ENCODE results near the gene RUBCNL.

The RUBCNL gene

GRCh38 chr13:46383383-46383782 is 3.7 kb downstream of the RUBCNL start:
- no peak for DNase-seq (ENCODE audit: low read depth, low spot score)
- Histone ChIP-seq H3K9ac (ENCODE audit: insufficient read length, low read depth) (no peak overlapping the region), H3K4me1 (ENCODE audit: insufficient read depth, insufficient read length) (no peaks in the 10 kb centered on the region), H3K4me3 (ENCODE audit: insufficient read length, low read depth) (no peak overlapping the region), H3K9me3 (ENCODE audit: insufficient read depth, low read length) (no peaks in the 10 kb centered on the region), H3K27me3 (ENCODE audit: insufficient read depth, insufficient read length) (peaks cover 38% of the 10 kb centered on the region), H3K36me3 (ENCODE audit: insufficient read depth, insufficient read length, low read length) (no peaks in the 10 kb centered on the region)
- no peak for TF ChIP-seq YY1 (IDR thresholded peaks at IDR 0.05; ENCODE audit: insufficient read depth, insufficient read length)
- no peak for TF ChIP-seq SUZ12 (IDR thresholded peaks at IDR 0.05; ENCODE audit: extremely low read depth, insufficient read depth, insufficient read length)
- no peak for TF ChIP-seq ZNF274 (IDR thresholded peaks at IDR 0.05; ENCODE audit: low read depth, low read length)

- Histone ChIP-seq H3K9me3 (ENCODE audit: insufficient read depth, low read length) (no peaks in the 10 kb centered on the region), H3K27me3 (ENCODE audit: insufficient read depth, insufficient read length) (peaks cover 35% of the 10 kb centered on the region), H3K4me1 (ENCODE audit: insufficient read depth, insufficient read length) (no peaks in the 10 kb centered on the region), H3K4me3 (ENCODE audit: insufficient read length, low read depth) (no peak overlapping the region), H3K36me3 (ENCODE audit: insufficient read depth, insufficient read length, low read length) (no peaks in the 10 kb centered on the region), H3K9ac (ENCODE audit: insufficient read length, low read depth) (no peak overlapping the region)
- DNase-seq (ENCODE audit: low read depth, low spot score), result no peak
- TF ChIP-seq SUZ12 (IDR thresholded peaks at IDR 0.05; ENCODE audit: extremely low read depth, insufficient read depth, insufficient read length) (no peak), YY1 (IDR thresholded peaks at IDR 0.05; ENCODE audit: insufficient read depth, insufficient read length) (no peak), ZNF274 (IDR thresholded peaks at IDR 0.05; ENCODE audit: low read depth, low read length) (no peak)
These were observed 4.8 kb downstream of the RUBCNL start for GRCh38 chr13:46382224-46382623.

- no peak for DNase-seq (ENCODE audit: low read depth, low spot score)
- TF ChIP-seq SUZ12 (IDR thresholded peaks at IDR 0.05; ENCODE audit: extremely low read depth, insufficient read depth, insufficient read length), result no peak
- TF ChIP-seq YY1 (IDR thresholded peaks at IDR 0.05; ENCODE audit: insufficient read depth, insufficient read length), result no peak
- no peak for TF ChIP-seq ZNF274 (IDR thresholded peaks at IDR 0.05; ENCODE audit: low read depth, low read length)
These were observed 6.8 kb downstream of the RUBCNL start for GRCh38 chr13:46380242-46380641.

DNA sequence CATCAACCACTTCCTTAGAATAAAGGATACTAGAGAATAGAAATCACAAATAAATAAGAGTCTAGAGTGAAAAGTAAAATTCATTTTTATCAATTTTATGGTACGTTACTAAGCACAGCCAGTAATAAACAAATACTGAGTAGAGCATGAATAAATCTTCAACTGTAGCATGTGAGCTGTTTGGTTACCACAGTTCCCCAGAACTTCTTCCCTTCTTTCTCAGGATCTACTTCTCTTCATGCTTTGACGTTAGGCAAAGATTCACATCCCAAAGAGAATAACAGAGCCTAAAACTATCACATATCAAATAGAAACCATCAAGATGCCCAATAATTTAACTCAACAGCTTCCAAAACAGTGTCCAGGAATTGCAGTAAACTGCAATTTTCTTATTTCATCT is 7.4 kb downstream of the RUBCNL start:
- H3K9me3 ChIP-seq (ENCODE audit: insufficient read depth, low read length), result no peaks in the 10 kb centered on the region
- H3K4me1 ChIP-seq (ENCODE audit: insufficient read depth, insufficient read length), result no peaks in the 10 kb centered on the region
- peaks cover 11% of the 10 kb centered on the region for H3K27me3 ChIP-seq (ENCODE audit: insufficient read depth, insufficient read length)
- TF ChIP-seq YY1 (IDR thresholded peaks at IDR 0.05; ENCODE audit: insufficient read depth, insufficient read length), result no peak
- no peak for TF ChIP-seq SUZ12 (IDR thresholded peaks at IDR 0.05; ENCODE audit: extremely low read depth, insufficient read depth, insufficient read length)
- no peak for TF ChIP-seq ZNF274 (IDR thresholded peaks at IDR 0.05; ENCODE audit: low read depth, low read length)
- H3K4me3 ChIP-seq (ENCODE audit: insufficient read length, low read depth), result no peak overlapping the region
- no peak overlapping the region for H3K9ac ChIP-seq (ENCODE audit: insufficient read length, low read depth)
- DNase-seq (ENCODE audit: low read depth, low spot score), result no peak
- H3K36me3 ChIP-seq (ENCODE audit: insufficient read depth, insufficient read length, low read length), result no peaks in the 10 kb centered on the region

More at GRCh38 chr13:46380242-46380641, 6.8 kb downstream of the RUBCNL start:
- no peaks in the 10 kb centered on the region for H3K36me3 ChIP-seq (ENCODE audit: insufficient read depth, insufficient read length, low read length)
- H3K4me3 ChIP-seq (ENCODE audit: insufficient read length, low read depth), result no peak overlapping the region
- no peaks in the 10 kb centered on the region for H3K4me1 ChIP-seq (ENCODE audit: insufficient read depth, insufficient read length)
- H3K27me3 ChIP-seq (ENCODE audit: insufficient read depth, insufficient read length), result peaks cover 18% of the 10 kb centered on the region
- no peaks in the 10 kb centered on the region for H3K9me3 ChIP-seq (ENCODE audit: insufficient read depth, low read length)
- no peak overlapping the region for H3K9ac ChIP-seq (ENCODE audit: insufficient read length, low read depth)

GRCh38 chr13:46378411-46378810 is 8.6 kb downstream of the RUBCNL start:
- Histone ChIP-seq H3K27me3 (ENCODE audit: insufficient read depth, insufficient read length) (no peaks in the 10 kb centered on the region), H3K9ac (ENCODE audit: insufficient read length, low read depth) (no peak overlapping the region), H3K4me1 (ENCODE audit: insufficient read depth, insufficient read length) (no peaks in the 10 kb centered on the region), H3K9me3 (ENCODE audit: insufficient read depth, low read length) (no peaks in the 10 kb centered on the region), H3K36me3 (ENCODE audit: insufficient read depth, insufficient read length, low read length) (no peaks in the 10 kb centered on the region), H3K4me3 (ENCODE audit: insufficient read length, low read depth) (no peak overlapping the region)
- no peak for DNase-seq (ENCODE audit: low read depth, low spot score)
- TF ChIP-seq YY1 (IDR thresholded peaks at IDR 0.05; ENCODE audit: insufficient read depth, insufficient read length) (no peak), ZNF274 (IDR thresholded peaks at IDR 0.05; ENCODE audit: low read depth, low read length) (no peak), SUZ12 (IDR thresholded peaks at IDR 0.05; ENCODE audit: extremely low read depth, insufficient read depth, insufficient read length) (no peak)

- H3K4me3 ChIP-seq (ENCODE audit: insufficient read length, low read depth), result no peak overlapping the region
- no peak overlapping the region for H3K9ac ChIP-seq (ENCODE audit: insufficient read length, low read depth)
- no peaks in the 10 kb centered on the region for H3K4me1 ChIP-seq (ENCODE audit: insufficient read depth, insufficient read length)
- no peaks in the 10 kb centered on the region for H3K36me3 ChIP-seq (ENCODE audit: insufficient read depth, insufficient read length, low read length)
- no peaks in the 10 kb centered on the region for H3K9me3 ChIP-seq (ENCODE audit: insufficient read depth, low read length)
- no peak for TF ChIP-seq SUZ12 (IDR thresholded peaks at IDR 0.05; ENCODE audit: extremely low read depth, insufficient read depth, insufficient read length)
- no peak for TF ChIP-seq YY1 (IDR thresholded peaks at IDR 0.05; ENCODE audit: insufficient read depth, insufficient read length)
- no peak for TF ChIP-seq ZNF274 (IDR thresholded peaks at IDR 0.05; ENCODE audit: low read depth, low read length)
- H3K27me3 ChIP-seq (ENCODE audit: insufficient read depth, insufficient read length), result no peaks in the 10 kb centered on the region
- DNase-seq (ENCODE audit: low read depth, low spot score), result no peak
These were observed 9.5 kb downstream of the RUBCNL start for GRCh38 chr13:46377554-46377953.

DNA sequence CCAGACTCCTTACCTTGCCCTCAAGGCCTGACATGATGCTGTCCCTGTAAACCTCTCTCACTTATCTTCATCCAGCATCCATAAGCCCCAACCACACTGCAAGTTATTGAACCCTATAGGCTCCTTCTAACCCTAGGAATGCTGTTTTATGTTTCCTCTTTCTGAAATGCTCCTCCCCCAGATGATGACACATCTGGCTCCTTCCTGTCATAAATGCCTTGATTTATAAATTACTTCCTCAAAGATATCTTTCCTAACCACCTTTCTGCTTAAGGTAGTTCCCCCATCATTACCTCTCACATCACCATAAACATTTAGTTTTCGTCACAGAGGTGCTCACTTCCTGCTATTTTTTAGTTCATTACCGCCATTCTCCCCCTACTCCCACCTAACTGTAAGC is 12.3 kb downstream of the RUBCNL start:
- DNase-seq (ENCODE audit: low read depth, low spot score), result no peak
- no peak overlapping the region for H3K9ac ChIP-seq (ENCODE audit: insufficient read length, low read depth)
- TF ChIP-seq SUZ12 (IDR thresholded peaks at IDR 0.05; ENCODE audit: extremely low read depth, insufficient read depth, insufficient read length) (no peak), YY1 (IDR thresholded peaks at IDR 0.05; ENCODE audit: insufficient read depth, insufficient read length) (no peak), ZNF274 (IDR thresholded peaks at IDR 0.05; ENCODE audit: low read depth, low read length) (no peak)
- H3K9me3 ChIP-seq (ENCODE audit: insufficient read depth, low read length), result no peaks in the 10 kb centered on the region
- no peak overlapping the region for H3K4me3 ChIP-seq (ENCODE audit: insufficient read length, low read depth)
- no peaks in the 10 kb centered on the region for H3K36me3 ChIP-seq (ENCODE audit: insufficient read depth, insufficient read length, low read length)
- H3K4me1 ChIP-seq (ENCODE audit: insufficient read depth, insufficient read length), result no peaks in the 10 kb centered on the region
- H3K27me3 ChIP-seq (ENCODE audit: insufficient read depth, insufficient read length), result no peaks in the 10 kb centered on the region

Measured in NT2/D1 (cell line).